T follicular helper cell (primary cell): ENCODE data around the gene PFKFB4.
"Not testable (repeated sequence)": the region's sequence is repeated elsewhere in the genome, so short reads cannot be mapped to it uniquely, and the experiment has no call there.

Source experiments
- DNase-seq: peaks from one replicate; pipeline ENCODE4 v3.0.0-alpha.2; 2020; ENCODE audit warnings: low read depth

Gene PFKFB4

DNA sequence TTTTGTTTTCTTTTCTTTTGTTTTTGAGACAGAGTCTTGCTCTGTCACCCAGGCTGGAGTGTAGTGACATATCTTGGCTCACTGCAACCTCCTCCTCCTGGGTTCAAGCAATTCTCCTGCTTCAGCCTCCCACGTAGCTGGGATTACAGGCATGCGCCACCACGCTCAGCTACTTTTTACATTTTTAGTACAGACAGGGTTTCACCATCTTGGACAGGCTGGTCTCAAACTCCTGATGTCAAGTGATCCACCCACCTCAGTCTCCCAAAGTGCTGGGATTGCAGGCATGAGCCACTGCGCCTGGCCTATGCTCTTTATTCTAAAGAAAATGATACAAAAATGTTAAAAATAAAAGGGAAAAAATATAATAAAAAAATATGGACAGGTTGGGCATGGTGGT, 25.9 kb downstream of the PFKFB4 start:
- DNase-seq: not testable (repeated sequence)

DNA sequence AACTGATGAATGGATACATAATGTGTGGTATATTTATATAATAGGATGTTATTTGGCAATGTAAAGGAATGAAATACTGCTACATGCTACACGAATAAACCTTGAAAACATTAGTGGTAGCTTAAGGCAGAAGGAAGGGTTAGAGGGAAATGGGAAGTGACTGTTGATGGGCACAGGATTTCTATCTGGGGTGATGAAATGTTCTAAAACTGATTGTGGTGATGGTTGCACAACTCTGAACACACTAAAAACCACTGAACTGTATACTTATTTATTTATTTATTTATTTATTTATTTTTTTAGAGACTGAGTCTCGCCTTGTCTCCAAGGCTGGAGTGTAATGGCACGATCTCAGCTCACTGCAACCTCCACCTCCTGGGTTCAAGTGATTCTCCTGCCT, 27.8 kb downstream of the PFKFB4 start:
- DNase-seq: no peak

DNA sequence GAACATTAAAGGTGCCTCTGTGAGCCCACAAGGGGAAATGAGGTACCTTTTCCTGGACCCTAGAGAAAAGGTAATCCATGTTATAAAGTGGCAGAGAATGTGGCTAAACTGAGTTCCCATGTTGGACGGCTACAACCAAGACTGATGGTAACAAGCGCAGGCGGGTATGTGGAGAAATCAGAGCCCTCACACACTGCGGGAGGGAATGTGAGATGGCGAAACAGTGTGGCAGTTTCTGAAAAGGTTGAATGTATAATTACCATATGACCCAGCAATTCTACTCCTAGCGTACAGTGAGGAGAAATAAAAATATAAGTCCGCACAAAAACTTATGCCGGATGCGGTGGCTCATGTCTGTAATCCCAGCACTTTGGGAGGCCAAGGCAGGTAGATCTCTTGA, 28.6 kb downstream of the PFKFB4 start:
- no peak for DNase-seq

DNA sequence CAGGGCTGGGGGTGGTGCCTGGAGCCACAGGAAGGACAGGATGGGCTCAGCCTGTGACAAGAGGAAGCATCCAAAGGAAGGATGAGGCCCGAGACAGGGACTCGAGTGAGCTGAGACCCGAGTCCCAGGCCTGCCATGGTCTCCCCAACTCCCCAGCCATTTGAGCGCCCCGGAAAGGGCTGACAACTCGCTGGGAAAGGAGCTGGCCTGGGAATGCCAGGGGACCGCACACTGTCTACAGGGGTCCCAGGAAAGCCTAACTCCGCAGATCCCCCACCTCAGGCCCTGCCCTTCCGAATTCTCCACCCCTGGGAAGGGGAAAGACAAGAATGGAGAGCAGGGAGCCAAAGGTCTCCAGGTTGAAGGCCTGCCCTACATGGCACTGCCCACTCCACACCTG, 31.6 kb downstream of the PFKFB4 start:
- DNase-seq: no peak

DNA sequence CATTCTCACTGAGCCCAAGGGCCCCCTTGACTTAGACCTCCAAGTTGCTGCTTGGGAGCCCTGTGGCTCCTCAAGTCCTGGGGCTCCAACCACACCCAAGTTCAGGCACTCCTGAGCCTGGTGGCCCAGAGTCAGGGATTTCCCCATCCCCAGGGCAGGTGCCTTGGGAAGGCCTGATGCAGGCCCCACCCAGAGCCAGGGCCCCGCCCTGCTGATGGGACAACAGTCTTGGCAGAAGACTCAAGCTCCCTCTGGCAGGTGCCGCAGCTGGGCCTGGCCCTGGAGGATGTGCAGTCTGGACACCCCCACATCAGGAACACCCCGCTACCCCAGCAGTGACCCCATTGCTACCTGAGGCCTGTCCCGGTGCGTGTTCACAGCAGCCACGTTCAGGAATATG, 35.0 kb downstream of the PFKFB4 start:
- no peak for DNase-seq

DNA sequence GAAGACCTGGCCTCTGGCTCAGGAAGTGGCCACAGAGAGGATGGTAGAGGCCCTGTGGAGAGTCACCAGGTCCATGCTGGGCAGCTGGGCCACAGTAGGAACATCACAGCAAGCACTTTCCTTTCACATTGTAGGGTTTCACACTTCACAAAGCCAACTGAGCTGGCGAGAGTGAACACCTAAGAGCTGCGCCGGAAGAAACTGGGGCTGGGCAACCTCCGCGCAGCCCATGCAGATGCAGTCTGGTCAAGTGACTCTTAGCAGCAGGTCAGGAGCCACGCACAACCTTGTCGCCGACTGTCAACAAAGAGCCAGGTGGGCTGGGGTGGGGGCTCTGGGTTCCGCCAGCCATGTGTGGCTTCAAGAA, 37.3 kb downstream of the PFKFB4 start:
- DNase-seq: no peak

DNA sequence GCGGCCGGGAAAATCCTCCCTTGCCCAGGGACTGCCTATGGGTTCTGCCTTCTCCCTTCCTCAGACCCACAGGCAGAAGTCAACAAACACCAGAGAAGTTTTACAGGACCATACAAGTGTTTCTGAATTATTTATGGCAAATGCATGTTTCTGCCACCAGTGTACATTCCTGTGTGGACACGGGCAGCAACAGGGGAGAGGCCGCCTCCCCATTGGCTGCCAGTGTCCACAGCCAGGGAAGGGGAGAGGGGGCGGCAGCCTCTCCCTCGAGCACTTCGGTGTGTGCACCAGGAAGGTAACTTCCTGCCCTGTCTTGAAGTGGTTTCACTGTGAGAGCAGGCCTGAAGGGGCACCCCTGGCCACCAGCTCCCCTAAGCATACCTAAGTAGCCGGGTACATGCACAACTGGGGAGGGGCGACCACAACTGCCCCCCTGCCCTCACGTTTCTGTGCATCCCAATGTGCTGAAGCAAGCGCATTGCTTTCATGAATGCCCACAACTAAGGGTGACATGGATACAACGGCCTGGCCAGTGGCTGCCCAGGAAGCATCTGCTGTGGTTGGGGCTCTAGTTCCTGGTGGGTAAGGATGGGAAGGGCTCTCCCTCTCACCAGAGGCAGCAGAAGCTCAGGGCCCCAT, 37.8 kb downstream of the PFKFB4 start:
- DNase-seq: no peak

DNA sequence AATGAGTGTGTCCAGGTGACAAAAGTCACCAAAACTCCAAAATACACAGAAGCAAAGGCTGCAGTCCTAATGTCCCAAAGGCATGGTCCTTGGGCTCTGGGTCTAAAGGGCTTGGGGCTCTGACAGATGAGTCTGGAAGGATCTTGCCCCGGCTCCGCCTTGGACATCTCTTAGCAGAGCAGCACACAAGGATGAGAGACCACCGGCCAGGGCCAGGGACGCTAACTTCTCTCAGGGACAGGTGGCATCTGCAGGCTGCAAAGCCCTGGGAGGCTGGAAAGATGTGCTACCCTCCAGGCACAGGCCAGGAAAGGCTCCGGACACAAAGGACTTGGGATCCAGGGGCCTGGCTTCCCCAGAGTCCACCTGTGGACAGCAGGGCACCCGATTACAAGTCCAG, 38.5 kb downstream of the PFKFB4 start:
- DNase-seq: no peak

DNA sequence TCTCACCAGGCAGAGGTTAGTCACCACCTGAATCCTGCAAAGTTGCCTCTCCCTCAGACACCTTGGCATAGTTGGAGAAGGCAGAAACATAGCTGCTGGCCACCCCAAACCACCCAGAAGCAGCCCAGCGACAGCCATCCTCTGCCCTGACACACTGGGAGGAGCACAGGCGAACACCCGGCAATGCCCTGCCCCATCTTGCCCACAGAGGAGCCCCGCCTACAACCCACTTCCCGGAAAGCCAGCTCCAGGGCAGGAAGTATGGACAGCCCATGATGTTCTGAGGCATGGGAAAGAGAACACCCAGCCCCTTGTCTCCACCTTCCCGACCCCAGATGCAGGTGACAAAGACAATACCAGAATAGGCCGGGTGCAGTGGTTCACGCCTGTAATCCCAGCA, 40.0 kb downstream of the PFKFB4 start:
- no peak for DNase-seq

DNA sequence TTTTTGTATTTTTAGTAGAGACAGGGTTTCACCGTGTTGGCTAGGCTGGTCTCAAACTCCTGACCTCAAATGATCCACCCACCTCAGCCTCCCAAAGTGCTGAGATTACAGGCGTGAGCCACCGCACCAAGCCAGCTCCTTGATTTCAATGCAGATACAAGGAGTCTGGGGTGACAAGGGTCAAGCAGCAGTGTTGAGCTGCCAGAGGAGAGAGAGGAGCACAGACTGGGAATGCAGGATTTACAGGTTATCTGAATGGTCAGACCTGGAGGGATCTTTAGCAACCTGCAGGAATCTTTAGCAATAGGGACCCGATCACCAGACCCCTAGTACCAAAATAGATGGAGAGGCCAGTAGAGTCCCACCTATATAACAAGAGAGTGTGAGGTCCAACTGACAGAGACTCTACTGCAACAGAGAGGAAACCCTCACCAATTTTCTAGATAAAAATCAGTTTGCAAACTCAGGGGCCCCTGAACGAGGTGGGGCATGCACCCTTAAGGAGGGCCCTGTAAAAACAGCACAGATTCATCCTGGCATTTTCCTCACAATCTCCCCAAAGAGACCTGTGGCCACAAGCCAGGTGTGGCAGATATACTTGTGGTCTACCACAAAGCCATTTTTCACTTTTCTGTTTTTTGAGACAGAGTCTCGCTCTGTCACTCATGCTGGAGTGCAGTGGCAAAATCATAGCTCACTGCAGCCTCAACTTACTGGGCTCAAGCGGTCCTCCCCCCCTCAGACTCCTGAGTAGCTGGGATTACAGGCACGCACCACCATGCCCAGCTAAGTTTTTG, 42.0 kb downstream of the PFKFB4 start:
- DNase-seq: no peak

DNA sequence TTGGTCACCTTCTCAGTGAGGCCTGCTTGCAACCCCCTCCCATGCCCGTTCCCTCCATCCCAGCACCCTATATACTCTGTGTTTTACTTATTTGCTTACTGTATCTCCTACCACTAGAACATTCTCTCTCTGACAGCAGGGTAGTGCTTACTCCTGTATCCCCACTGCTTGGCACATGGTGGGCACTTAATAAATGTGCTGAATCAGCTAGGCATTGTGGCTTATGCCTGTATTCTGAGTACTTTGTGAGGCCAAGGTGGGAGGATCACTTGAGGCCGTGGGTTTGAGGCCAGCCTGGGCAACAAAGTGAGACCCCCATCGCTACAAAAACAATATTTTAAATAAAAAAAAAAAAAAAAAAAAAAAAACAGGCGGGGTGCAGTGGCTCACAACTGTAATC, 45.1 kb downstream of the PFKFB4 start:
- DNase-seq: no peak

DNA sequence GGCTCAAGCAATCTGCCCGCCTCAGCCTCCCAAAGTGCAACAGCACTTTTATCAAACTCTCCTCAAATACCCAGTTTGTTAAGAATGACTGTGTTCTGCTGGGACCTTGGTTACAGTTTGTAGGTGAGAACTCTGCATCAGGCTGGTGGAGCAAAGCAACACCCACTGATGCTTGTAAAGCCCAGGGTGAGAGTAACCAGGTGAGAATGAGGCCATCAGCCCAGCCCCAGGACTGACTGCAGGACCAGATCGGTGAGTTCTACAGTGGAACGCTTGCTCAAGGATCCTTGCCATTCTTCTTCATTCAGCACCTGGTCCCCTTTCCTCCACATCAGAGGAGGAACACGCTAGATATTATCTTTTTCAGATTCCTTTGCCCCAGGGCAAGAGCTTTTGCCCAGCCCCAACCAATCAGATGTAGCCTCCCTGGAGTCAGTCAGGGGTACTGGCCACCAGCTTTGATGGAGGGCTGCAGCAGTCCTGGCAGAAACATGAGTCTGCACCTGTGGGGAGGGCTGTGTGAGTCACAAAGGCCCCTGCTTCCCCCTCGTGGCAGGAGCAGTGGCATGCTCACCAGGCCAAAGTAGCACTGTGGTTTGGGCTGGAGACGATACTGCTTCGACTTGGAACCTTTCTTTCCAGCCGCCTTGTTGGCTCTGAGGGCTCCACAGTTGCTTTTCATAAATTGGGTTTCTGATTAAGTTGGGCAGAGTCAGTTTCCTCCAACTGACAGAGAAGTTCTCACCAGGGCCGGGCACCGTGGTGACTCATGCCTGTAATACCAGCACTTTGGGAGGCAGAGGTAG, 49.1 kb downstream of the PFKFB4 start:
- DNase-seq: peak; percentile 64

DNA sequence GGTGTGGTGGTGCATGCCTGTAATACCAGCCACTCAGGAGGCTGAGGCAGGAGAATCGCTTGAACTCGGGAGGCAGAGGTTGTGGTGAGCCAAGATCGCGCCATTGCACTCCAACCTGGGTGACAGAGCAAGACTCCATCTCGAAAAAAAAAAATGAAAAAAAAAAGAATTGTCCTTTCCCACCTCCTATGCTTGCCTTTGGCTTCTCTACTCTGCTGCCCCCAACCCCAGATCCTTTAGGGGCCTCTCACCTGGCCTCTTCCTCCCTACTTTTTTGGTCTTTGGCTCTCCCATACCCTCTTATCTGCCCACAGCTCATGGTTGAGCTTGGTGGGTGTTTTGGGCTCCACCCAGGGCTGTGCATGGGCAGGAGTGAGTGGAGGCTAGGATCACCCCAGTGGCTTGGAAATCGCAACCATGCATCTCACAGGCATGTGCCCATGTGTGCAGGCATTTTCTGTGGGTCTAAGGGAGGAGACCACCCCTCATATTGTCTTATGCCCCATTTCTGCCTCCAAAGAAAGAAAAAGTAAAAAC, 50.6 kb downstream of the PFKFB4 start:
- DNase-seq: no peak

DNA sequence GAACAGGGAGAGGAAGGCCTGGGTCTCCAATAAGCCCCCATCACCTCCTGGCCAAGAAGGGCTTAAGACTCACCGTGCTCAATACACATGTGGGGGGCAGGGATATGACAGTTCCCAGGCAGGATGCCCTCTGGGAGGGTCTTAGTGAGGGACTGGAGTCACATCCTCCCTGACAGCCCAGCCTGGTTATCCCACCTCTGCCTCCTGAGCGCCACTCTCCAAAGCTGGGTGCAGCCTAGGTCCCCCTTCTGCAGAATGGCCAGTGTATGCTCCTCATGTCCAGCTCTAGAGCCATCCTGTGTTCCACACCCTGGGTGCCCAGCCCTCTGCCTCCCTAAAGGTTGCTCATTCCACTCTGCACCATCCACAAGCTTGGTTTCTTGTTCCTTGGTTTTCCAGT, 51.5 kb downstream of the PFKFB4 start:
- no peak for DNase-seq

DNA sequence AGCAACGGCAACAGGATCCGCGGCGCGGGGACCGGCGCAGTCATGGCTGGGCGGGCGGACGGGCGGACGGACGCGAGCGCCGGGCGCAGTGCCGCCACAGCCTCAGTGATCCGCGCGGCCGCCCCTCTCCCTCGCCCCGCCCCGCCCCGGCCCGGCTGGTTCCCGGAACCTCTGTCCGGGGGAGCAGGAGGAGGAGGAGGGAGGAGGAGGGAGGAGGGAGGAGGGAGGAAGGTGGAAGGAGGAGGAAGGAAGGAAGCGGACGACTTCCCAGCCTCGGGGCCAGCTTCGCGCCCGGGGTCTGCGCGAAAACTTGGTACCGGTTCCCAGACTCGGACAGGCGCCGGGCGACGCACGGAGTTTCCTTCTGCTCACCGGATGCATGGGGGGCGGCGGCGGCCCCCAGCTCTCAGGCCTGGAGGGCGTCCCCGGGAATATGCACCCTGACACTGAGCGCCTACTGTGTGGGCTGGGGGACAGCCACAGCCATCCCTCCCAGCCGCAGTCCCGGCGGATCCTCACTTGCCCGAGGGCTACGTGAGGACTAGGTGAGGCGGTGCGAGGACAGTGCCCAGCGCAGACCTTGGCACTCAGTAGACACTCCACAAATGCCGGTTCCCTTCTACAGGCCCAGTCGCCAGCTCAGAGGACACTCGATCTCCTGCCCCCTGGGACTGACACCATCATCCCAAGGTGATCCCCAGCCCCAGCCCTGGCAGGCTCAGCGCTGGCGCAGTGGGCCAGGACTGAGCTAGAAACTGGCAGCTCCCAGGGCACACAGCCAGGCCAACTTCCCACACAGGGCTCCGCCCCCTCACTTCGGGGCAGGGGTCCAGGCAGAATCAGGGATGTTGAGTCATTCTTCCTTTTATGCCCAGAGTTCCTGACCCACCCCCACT, 52.3 kb downstream of the PFKFB4 start, which contains the start of gene SHISA5:
SHISA5 (minus strand) TSS at position 124 of the 896 bp plus-strand sequence; CDS start at position 44, 80 bp downstream.
- DNase-seq: peak; percentile 26

DNA sequence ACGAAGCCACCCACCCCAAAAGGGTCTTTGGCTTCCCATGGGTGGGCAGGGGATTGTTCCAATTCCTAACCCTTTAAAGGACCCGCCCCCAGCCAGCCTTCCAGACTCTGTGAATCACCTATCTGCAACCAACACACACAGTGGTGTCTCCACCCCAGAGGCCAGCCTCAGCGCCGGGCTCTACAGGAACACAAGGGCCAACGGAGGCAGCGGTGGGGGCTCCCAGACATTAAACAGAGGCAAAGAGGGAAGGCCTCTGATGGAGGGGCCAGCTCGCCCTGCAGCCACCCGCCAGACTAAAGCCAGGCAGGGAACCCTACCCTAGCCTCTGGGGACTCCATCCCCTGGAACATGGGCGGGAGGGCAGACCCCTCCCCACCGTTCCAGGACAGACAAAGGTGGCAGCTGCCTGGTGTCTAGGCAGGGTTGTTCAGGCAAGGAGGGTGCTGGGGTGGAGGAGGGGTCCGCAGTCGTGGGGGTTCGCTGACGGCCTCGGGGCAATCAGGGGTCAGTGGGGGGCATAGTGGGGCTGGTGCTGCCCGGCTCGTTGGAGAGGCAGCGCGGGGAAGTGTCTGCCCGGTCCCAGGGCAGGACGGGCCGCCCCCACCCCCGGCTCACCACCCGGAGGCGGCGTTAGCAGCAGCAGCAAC, 53.1 kb downstream of the PFKFB4 start:
- DNase-seq: no peak

DNA sequence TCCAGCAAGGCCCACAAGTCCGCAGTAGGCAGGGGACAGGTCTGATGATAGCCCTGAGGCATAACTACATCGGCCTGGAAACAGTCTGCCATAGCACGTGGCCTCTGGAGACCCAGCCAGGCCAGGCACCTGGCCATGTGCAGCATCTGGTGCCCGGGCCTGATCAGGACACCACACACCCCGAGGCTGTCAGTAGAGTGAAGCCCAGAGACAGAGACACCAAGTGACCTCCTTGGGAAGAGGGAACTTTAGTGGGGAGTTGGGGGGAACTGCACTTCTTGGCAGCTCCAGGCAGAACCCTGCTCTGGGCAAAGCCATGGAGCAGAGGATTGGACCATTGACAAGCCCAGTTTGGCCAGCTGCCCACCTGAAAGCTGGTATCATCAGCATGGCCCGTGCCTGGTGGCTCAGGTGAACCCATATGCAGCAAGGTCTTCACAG, 53.9 kb downstream of the PFKFB4 start:
- DNase-seq: no peak

DNA sequence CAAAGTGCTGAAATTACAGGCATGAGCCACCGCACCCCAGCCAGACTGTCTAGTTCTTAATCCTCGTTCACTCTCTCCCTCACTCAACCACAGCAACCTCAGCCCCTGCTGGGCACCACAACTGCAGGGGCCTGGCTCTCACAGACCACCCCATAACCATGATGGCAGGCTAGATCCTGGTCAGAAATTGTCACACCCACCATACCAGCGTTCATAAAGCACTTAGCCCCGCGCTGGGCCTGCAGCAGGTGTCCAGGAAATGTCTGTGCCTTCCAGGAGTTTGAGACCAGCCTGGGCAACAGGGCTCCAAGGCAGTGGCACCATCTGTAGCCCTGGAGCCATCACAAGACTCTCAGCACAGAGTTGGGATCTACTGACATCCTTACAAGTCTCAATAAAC, 54.5 kb downstream of the PFKFB4 start:
- DNase-seq: no peak

DNA sequence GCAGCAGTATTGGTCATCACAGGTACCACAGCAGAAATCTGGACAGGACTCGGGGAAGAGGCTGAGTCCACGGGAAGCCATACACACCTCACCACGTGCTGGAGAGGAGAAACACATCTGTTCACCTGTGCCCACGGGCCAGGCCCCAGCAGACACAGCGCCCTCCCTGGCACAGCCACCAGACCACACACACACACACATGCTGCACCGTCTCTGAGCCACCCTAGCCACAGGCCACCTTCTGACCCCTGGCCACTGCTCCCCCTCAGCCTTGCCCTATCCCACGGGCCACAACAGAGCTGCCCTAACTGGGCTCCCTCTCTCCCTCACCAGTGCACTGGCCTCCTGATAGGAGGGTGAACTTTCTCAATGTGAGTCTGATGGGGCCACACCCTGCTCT, 55.4 kb downstream of the PFKFB4 start:
- DNase-seq: no peak

DNA sequence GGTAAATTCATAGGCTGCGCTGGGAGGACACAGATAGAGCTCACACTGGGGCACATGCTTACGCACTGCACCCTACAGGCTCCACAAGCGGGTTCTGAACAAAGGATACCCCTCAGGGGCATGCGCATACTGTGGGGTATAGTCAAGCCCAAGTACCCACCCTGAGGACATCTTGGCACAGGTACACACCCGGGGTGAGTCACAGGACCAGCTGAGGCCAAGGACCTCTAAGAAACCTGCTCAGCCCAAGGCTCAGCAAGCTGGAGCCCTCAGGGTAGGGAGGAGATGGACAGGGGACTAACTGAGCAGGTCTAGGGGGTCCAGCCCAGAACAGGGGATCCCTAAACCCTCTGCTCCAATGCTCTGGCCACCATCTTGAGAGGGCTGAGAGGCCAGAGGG, 55.9 kb downstream of the PFKFB4 start:
- DNase-seq: no peak

DNA sequence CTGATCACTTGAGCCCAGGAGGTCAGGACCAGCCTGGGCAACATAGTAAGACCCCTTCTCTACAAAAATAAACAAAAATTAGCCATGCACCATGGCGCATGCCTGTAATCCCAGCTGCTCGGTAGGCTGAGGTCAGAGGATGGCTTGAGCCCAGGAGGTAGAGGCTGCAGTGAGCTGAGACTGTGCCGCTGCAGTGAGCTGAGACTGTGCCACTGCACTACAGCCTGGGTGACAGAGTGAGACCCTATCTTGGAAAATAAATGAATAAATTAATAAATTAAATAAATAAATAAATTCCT, 63.5 kb downstream of the PFKFB4 start:
- no peak for DNase-seq
